ENCODE results near the gene USH2A. TPM values are rescaled to one million over a fixed set of nuclear protein-coding genes. Genes with fewer than 3 reads are reported as not detected.

The USH2A gene
- total RNA-seq, 4 donors from 2014 or later, result under 0.01 to 1.9 (median under 0.01) TPM

GRCh38 chr1:216212826-216213225 is 210.4 kb downstream of the USH2A start:
- H3K9me3 ChIP-seq, result no peaks in the 10 kb centered on the region
- no peaks in the 10 kb centered on the region for H3K36me3 ChIP-seq
- WGBS, result 97% methylated on average over 1 of the region's 1 CpG
- intact Hi-C loops (cut with DNase I), result no loop called here
- H3K27me3 ChIP-seq, result no peaks in the 10 kb centered on the region
- TF ChIP-seq POLR2AphosphoS5 (IDR thresholded peaks at IDR 0.05) (no peak), EP300 (IDR thresholded peaks at IDR 0.05) (no peak), POLR2A (IDR thresholded peaks at IDR 0.05; ENCODE audit: low read depth) (no peak)
- TF ChIP-seq, protein P1, sequence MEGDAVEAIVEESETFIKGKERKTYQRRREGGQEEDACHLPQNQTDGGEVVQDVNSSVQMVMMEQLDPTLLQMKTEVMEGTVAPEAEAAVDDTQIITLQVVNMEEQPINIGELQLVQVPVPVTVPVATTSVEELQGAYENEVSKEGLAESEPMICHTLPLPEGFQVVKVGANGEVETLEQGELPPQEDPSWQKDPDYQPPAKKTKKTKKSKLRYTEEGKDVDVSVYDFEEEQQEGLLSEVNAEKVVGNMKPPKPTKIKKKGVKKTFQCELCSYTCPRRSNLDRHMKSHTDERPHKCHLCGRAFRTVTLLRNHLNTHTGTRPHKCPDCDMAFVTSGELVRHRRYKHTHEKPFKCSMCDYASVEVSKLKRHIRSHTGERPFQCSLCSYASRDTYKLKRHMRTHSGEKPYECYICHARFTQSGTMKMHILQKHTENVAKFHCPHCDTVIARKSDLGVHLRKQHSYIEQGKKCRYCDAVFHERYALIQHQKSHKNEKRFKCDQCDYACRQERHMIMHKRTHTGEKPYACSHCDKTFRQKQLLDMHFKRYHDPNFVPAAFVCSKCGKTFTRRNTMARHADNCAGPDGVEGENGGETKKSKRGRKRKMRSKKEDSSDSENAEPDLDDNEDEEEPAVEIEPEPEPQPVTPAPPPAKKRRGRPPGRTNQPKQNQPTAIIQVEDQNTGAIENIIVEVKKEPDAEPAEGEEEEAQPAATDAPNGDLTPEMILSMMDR (IDR thresholded peaks at IDR 0.05), result no peak
- no peak for DNase-seq (ENCODE audit: extremely low spot score)
- no peaks in the 10 kb centered on the region for H3K4me1 ChIP-seq
- no peak overlapping the region for H3K27ac ChIP-seq (replicated peaks in 1 of 4)
- H3K4me3 ChIP-seq, result no peak overlapping the region

DNA sequence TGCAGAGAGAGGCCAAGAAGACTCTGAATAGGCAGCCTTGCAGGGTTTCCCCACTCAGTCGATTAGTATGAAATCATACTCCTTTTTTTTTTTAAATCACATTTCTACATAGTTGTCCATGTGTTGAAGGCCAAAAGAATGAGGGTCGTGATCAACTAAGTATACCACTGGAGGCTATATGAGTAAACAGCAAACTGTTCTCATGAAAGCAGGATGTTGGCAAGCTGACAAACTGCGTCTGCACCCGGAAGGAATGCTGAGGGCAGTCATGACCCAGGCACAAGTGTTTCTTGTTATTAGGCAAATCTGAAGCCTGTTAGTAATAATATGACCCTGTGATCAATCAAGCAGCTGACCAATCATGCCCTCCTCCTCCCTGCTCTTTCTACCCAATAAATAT is 213.2 kb downstream of the USH2A start:
- Histone ChIP-seq H3K4me1 (no peaks in the 10 kb centered on the region), H3K27ac (replicated peaks in 1 of 4) (no peak overlapping the region), H3K36me3 (no peaks in the 10 kb centered on the region), H3K27me3 (no peaks in the 10 kb centered on the region), H3K9me3 (no peaks in the 10 kb centered on the region), H3K4me3 (no peak overlapping the region)
- no peak for DNase-seq (ENCODE audit: extremely low spot score)
- intact Hi-C loops (cut with DNase I), result no loop called here
- TF ChIP-seq EP300 (IDR thresholded peaks at IDR 0.05), result no peak
- TF ChIP-seq, protein P1 (IDR thresholded peaks at IDR 0.05), result no peak
- TF ChIP-seq POLR2A (IDR thresholded peaks at IDR 0.05; ENCODE audit: low read depth), result no peak
- no peak for TF ChIP-seq POLR2AphosphoS5 (IDR thresholded peaks at IDR 0.05)
- 47% methylated on average over 4 of the region's 4 CpGs for WGBS

DNA sequence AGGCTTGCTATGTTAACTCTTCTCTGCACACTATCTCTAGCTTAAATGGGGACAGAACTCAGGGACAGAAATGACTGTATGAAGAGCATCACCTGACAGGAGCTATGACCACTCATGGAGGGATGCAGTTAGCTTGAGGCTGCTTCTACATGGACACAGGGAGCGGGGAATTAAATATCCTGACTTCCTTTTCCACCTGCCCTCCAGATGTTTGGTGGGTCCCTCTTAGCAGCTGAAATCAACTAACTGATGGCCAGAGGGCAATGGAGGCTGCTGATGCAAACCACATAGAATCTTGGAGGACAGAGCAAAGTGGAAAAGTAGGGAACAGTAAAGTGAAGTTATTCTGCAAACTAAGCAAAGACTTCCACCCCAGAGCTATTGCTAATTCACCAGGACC is 214.1 kb downstream of the USH2A start:
- intact Hi-C loops (cut with DNase I), result no loop called here
- WGBS, result 100% methylated on average over 1 of the region's 1 CpG
- Histone ChIP-seq H3K9me3 (no peaks in the 10 kb centered on the region), H3K27ac (replicated peaks in 1 of 4) (no peak overlapping the region), H3K4me3 (no peak overlapping the region), H3K4me1 (no peaks in the 10 kb centered on the region), H3K36me3 (no peaks in the 10 kb centered on the region), H3K27me3 (no peaks in the 10 kb centered on the region)
- no peak for DNase-seq (ENCODE audit: extremely low spot score)
- TF ChIP-seq, protein P1 (IDR thresholded peaks at IDR 0.05), result no peak
- TF ChIP-seq POLR2AphosphoS5 (IDR thresholded peaks at IDR 0.05) (no peak), EP300 (IDR thresholded peaks at IDR 0.05) (no peak)

DNA sequence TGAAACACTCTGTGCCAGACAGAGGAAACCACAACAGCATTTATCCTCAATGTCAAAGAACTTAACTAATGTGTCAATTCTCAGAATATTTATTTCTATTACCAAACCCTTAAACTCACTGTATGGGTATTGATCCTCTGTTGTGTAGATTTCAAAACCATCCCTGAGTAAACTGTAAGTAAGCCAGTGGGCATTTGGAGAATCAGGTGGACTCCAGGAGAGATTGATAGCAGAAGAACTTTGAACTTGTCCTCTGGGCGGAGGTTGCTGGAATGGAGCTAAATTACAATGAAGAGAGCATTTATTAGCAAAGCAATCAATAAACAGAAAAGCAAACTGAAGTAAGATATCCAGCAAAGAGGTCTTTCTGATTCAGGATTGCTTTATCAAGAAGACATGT is 216.1 kb downstream of the USH2A start:
- 97% methylated on average over 1 of the region's 1 CpG for WGBS
- TF ChIP-seq POLR2AphosphoS5 (IDR thresholded peaks at IDR 0.05) (no peak), POLR2A (IDR thresholded peaks at IDR 0.05; ENCODE audit: low read depth) (no peak), EP300 (IDR thresholded peaks at IDR 0.05) (no peak)
- Histone ChIP-seq H3K27ac (replicated peaks in 1 of 4) (no peak overlapping the region), H3K4me1 (no peaks in the 10 kb centered on the region), H3K36me3 (no peaks in the 10 kb centered on the region), H3K4me3 (no peak overlapping the region), H3K27me3 (no peaks in the 10 kb centered on the region), H3K9me3 (no peaks in the 10 kb centered on the region)
- intact Hi-C loops (cut with DNase I), result no loop called here
- DNase-seq (ENCODE audit: extremely low spot score), result no peak

DNA sequence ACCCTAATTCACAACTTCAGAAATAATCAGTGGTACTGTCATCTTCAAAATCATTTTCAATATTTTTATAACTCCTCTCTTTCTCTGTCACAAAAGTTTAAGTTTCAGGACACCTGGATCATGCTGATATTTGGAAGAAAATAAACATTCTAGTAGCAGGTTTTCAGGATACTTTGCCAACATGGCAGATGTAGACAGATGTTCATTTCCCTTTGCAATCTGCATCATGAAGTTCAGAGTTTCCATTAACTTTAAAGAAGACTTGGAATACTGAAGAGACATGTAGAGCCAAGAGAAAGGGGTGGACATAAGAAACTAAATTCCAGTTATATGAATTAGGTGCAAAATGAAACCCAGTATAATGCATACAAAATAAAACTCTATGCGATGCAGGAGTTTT is 218.1 kb downstream of the USH2A start:
- H3K36me3 ChIP-seq, result no peaks in the 10 kb centered on the region
- H3K4me3 ChIP-seq, result no peak overlapping the region
- TF ChIP-seq POLR2AphosphoS5 (IDR thresholded peaks at IDR 0.05), result no peak
- no peak for TF ChIP-seq POLR2A (IDR thresholded peaks at IDR 0.05; ENCODE audit: low read depth)
- TF ChIP-seq, protein P1 (IDR thresholded peaks at IDR 0.05), result no peak
- no peak for TF ChIP-seq EP300 (IDR thresholded peaks at IDR 0.05)
- intact Hi-C loops (cut with DNase I), result no loop called here
- peaks cover 0 to 3% (median 0%) of the 10 kb centered on the region in 4 donors for H3K27me3 ChIP-seq
- no peak for DNase-seq (ENCODE audit: extremely low spot score)
- H3K4me1 ChIP-seq, result no peaks in the 10 kb centered on the region
- no peak overlapping the region for H3K27ac ChIP-seq (replicated peaks in 1 of 4)
- H3K9me3 ChIP-seq, result no peaks in the 10 kb centered on the region
- 79% methylated on average over 1 of the region's 1 CpG for WGBS
